Measurements from ENCODE around the gene NECTIN1.

DNA sequence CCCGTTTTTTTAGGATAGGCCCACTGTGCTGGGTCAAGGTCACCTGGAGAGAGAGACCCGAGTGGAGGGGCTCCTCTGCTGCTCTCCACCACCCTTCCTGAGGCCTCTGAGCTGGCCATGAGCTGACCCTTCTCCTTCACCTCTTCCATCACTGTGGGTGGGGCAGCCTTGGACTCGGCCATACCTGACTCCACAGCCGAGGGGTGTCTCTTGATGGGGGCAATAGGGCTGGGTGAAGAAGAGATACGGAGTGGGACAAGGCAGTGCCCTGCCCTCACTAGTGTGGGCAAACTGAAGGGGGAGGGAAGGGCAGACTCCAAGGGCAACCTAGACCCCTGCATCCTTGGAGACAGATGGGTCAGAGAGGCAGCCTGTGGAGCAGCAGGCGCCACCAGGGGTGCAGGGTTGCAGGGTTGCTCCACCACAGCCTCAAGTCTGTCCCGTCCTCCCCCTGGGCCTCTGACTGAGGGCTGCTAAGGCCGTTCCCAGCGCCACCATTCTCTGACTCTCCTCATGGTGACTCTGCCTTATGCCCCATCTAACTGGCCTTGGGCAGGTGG, 20.1 kb upstream of the NECTIN1 start:
- no peak for TF ChIP-seq EZH2phosphoT487 (IDR thresholded peaks at IDR 0.05; ENCODE audit: low read depth, severe bottlenecking, unreplicated experiment)
- no peak for TF ChIP-seq CTCF (IDR thresholded peaks at IDR 0.05; ENCODE audit: poor library complexity)
